Occipital lobe (tissue), 1 donor: Measurements from ENCODE around the gene RAB5B. TPM values are rescaled to one million over a fixed set of nuclear protein-coding genes. Genes with fewer than 3 reads are reported as not detected.

Experiments
- total RNA-seq: library from RNA; depleted of rRNA; stranded (reverse); fragments of >200 nt; gene quantifications from one replicate; pipeline ENCODE4 v1.2.3, GENCODE V29; 2014

RAB5B gene
- total RNA-seq, 1 donor from 2014 or later: 37.4 TPM

Other genes with a start within 250 kb of the RAB5B start
- 187 TPM for gene CD63, start 245.1 kb upstream of the RAB5B start, total RNA-seq
- gene GDF11, start 231.0 kb upstream of the RAB5B start, total RNA-seq: 6.6 TPM
- 84.7 TPM for gene SARNP, start 156.4 kb upstream of the RAB5B start, total RNA-seq
- gene ORMDL2, start 156.0 kb upstream of the RAB5B start, total RNA-seq: 6.2 TPM
- 36.3 TPM for gene DNAJC14, start 144.5 kb upstream of the RAB5B start, total RNA-seq
- not detected for gene MMP19, start 131.1 kb upstream of the RAB5B start, total RNA-seq
- gene PYM1, start 46.2 kb upstream of the RAB5B start, total RNA-seq: 20.0 TPM
- 10.9 TPM for gene DGKA, start 42.9 kb upstream of the RAB5B start, total RNA-seq
- not detected for gene PMEL, start 8.0 kb upstream of the RAB5B start, total RNA-seq
- gene CDK2, start 7.2 kb upstream of the RAB5B start, total RNA-seq: 6.7 TPM
- gene SUOX, start 23.2 kb downstream of the RAB5B start, total RNA-seq: 8.3 TPM
- gene IKZF4, start 47.0 kb downstream of the RAB5B start, total RNA-seq: 5.5 TPM
- 61.3 TPM for gene RPS26, start 67.8 kb downstream of the RAB5B start, total RNA-seq
- gene ERBB3, start 106.1 kb downstream of the RAB5B start, total RNA-seq: 2.2 TPM
- gene PA2G4, start 130.5 kb downstream of the RAB5B start, total RNA-seq: 64.9 TPM
- 1,070 TPM for gene RPL41, start 142.6 kb downstream of the RAB5B start, total RNA-seq
- gene ZC3H10, start 144.2 kb downstream of the RAB5B start, total RNA-seq: 10.6 TPM
- gene ESYT1, start 154.2 kb downstream of the RAB5B start, total RNA-seq: 21.8 TPM
- gene MYL6B, start 178.5 kb downstream of the RAB5B start, total RNA-seq: 77.0 TPM
- gene MYL6, start 184.3 kb downstream of the RAB5B start, total RNA-seq: 417 TPM
- gene SMARCC2, start 215.4 kb downstream of the RAB5B start, total RNA-seq: 80.6 TPM
- 78.1 TPM for gene RNF41, start 247.8 kb downstream of the RAB5B start, total RNA-seq